IMR-90 (cell line): ENCODE data around the gene MET. TPM values are rescaled to one million over a fixed set of nuclear protein-coding genes. Genes with fewer than 3 reads are reported as not detected.
"Not testable (repeated sequence)": the region's sequence is repeated elsewhere in the genome, so short reads cannot be mapped to it uniquely, and the experiment has no call there.

Experiments
- ATAC-seq: fragments of 200-7000 bp; cut with Tn5 transposase; 2 replicates; pipeline ENCODE4 v1.9.1; 2020; ENCODE audit warnings: low read depth, mild to moderate bottlenecking, moderate library complexity
- BruUV-seq: library from RNA; stranded (reverse); fragments of 400-500 nt; replicated peaks from 2 replicates; lab custom pipeline; 2021; lab: Mats Ljungman, UMichigan
- CTCF ChIA-PET: fragments of 300-600 bp; formaldehyde crosslinking; extraction: SDS; loops from one replicate; lab custom pipeline; 2021; ENCODE audit warnings: antibody characterized with exemption; lab: Yijun Ruan, JAX
- POLR2A ChIA-PET: fragments of 300-600 bp; sonication (Branson Sonifier 250); formaldehyde crosslinking; loops from one replicate; lab custom pipeline; 2022; ENCODE audit warnings: antibody characterized with exemption; ENCODE audit not compliant: unreplicated experiment; lab: Charles Lee
- DNase-seq: peaks from one replicate; pipeline ENCODE4 v3.0.0; 2013
- H2AFZ ChIP-seq: replicated peaks from 2 replicates; pipeline ENCODE3; 2013; ENCODE audit warnings: low read length, mild to moderate bottlenecking; ENCODE audit not compliant: poor library complexity
- H2AK5ac ChIP-seq: 2 replicates; pipeline ENCODE4 v1.6.1; 2013; ENCODE audit warnings: low read depth, low read length, inconsistent platforms
- H2AK9ac ChIP-seq: replicated peaks from 2 replicates; pipeline ENCODE3; 2013; ENCODE audit warnings: mild to moderate bottlenecking, low read depth, low read length, moderate library complexity; ENCODE audit not compliant: poor library complexity
- H2BK120ac ChIP-seq: 2 replicates; pipeline ENCODE4 v1.6.1; 2013; ENCODE audit warnings: low read depth, low read length, inconsistent platforms
- H2BK15ac ChIP-seq: 3 replicates; pipeline ENCODE4 v1.6.1; 2013; ENCODE audit warnings: low read depth, low read length, inconsistent platforms
- H2BK20ac ChIP-seq: 2 replicates; pipeline ENCODE4 v1.6.1; 2013; ENCODE audit warnings: low read depth, mild to moderate bottlenecking, inconsistent platforms, low read length, moderate library complexity
- H2BK5ac ChIP-seq: 2 replicates; pipeline ENCODE4 v1.6.1; 2013; ENCODE audit warnings: mild to moderate bottlenecking, low read depth, low read length, inconsistent platforms; ENCODE audit not compliant: poor library complexity, severe bottlenecking
- H3K14ac ChIP-seq: replicated peaks from 2 replicates; pipeline ENCODE4 v1.6.1; 2013; ENCODE audit warnings: low read depth, low read length, inconsistent platforms
- H3K18ac ChIP-seq: 2 replicates; pipeline ENCODE4 v1.6.1; 2013; ENCODE audit warnings: low read depth, low read length, control low read depth
- H3K23ac ChIP-seq: 2 replicates; pipeline ENCODE4 v1.6.1; 2013; ENCODE audit warnings: low read depth, low read length, inconsistent platforms
- H3K27ac ChIP-seq: 2 replicates; pipeline ENCODE4 v1.5.1; 2013; ENCODE audit warnings: mild to moderate bottlenecking, control low read depth, low read length; ENCODE audit not compliant: insufficient read depth
- H3K27me3 ChIP-seq: 2 replicates; pipeline ENCODE4 v1.6.1; 2013; ENCODE audit warnings: low read length; ENCODE audit not compliant: control insufficient read depth, insufficient read depth
- H3K36me3 ChIP-seq: 2 replicates; pipeline ENCODE4 v1.6.1; 2013; ENCODE audit warnings: low read length, mixed read lengths; ENCODE audit not compliant: control insufficient read depth, insufficient read depth
- H3K4ac ChIP-seq: 2 replicates; pipeline ENCODE4 v1.6.1; 2013; ENCODE audit warnings: low read depth, low read length, inconsistent platforms
- H3K4me1 ChIP-seq: 2 replicates; pipeline ENCODE4 v1.6.1; 2013; ENCODE audit warnings: low read length, mixed read lengths; ENCODE audit not compliant: control insufficient read depth, insufficient read depth
- H3K4me2 ChIP-seq: 2 replicates; pipeline ENCODE4 v1.6.1; 2013; ENCODE audit warnings: low read depth, mild to moderate bottlenecking, control low read depth, low read length, moderate library complexity
- H3K4me3 ChIP-seq: 2 replicates; pipeline ENCODE4 v1.5.1; 2013; ENCODE audit warnings: low read depth, mild to moderate bottlenecking, control low read depth, low read length, moderate library complexity; ENCODE audit not compliant: insufficient read depth
- H3K56ac ChIP-seq: 2 replicates; pipeline ENCODE4 v1.6.1; 2013; ENCODE audit warnings: low read length, inconsistent platforms; ENCODE audit not compliant: insufficient read depth; ENCODE audit errors: extremely low read depth
- H3K79me1 ChIP-seq, 2 experiments: 2 replicates each; pipeline ENCODE4 v1.6.1; 2013; ENCODE audit warnings: low read length in 2 of 2, inconsistent platforms in 1 of 2, low read depth in 1 of 2
- H3K9ac ChIP-seq: 2 replicates; pipeline ENCODE4 v1.6.1; 2013; ENCODE audit warnings: low read depth, low read length, control low read depth
- H3K9me1 ChIP-seq: 2 replicates; pipeline ENCODE4 v1.6.1; 2013; ENCODE audit warnings: low read length, inconsistent platforms; ENCODE audit not compliant: insufficient read depth
- H3K9me3 ChIP-seq: 2 replicates; pipeline ENCODE4 v1.6.1; 2013; ENCODE audit warnings: low read length; ENCODE audit not compliant: control insufficient read depth, insufficient read depth
- H4K20me1 ChIP-seq: 2 replicates; pipeline ENCODE4 v1.6.1; 2013; ENCODE audit warnings: low read length, inconsistent platforms; ENCODE audit not compliant: insufficient read depth
- H4K5ac ChIP-seq: 2 replicates; pipeline ENCODE4 v1.6.1; 2013; ENCODE audit warnings: mild to moderate bottlenecking, low read depth, low read length, control low read depth
- H4K8ac ChIP-seq, 2 experiments: 2 replicates each; pipeline ENCODE4 v1.6.1; 2013; ENCODE audit warnings: low read depth in 2 of 2, low read length in 2 of 2, control low read depth in 1 of 2, inconsistent platforms in 1 of 2
- H4K91ac ChIP-seq: 2 replicates; pipeline ENCODE4 v1.6.1; 2013; ENCODE audit warnings: low read depth, low read length, inconsistent platforms; ENCODE audit not compliant: insufficient read depth
- RFX5 ChIP-seq: IDR thresholded peaks from 2 replicates; pipeline ENCODE4 v1.8.0; 2012; ENCODE audit warnings: low read depth, mild to moderate bottlenecking, low read length, moderate library complexity
- SMC3 ChIP-seq: fragments of 150-350 bp; IDR thresholded peaks from 2 replicates; pipeline ENCODE4 v1.6.1; 2016; ENCODE audit warnings: low read depth, mild to moderate bottlenecking, antibody characterized with exemption, low read length, moderate library complexity
- USF2 ChIP-seq: fragments of 150-350 bp; IDR thresholded peaks from 2 replicates; pipeline ENCODE4 v1.6.1; 2017; ENCODE audit warnings: mild to moderate bottlenecking, antibody characterized with exemption, low read length, low read depth
- WGBS, 2 experiments: methylation state at CpG; one replicate each; pipeline versions ENCODE4 v1.1.5 to v1.1.7; 2013; ENCODE audit warnings: missing lambda C conversion rate in 2 of 2; ENCODE audit not compliant: insufficient read length in 1 of 2; ENCODE audit errors: extremely low coverage in 2 of 2; 5-methylcytosine and 5-hydroxymethylcytosine counted together
- dilution Hi-C: fragments of 300-500 bp; cut with HindIII; formaldehyde crosslinking; loops from one replicate; pipeline ENCODE4 v1.14.3; 2018; ENCODE audit warnings: low sequenced_read_pairs; ENCODE audit not compliant: unreplicated experiment
- in situ Hi-C: fragments of 300-500 bp; cut with MboI; formaldehyde crosslinking; loops from 3 replicates; pipeline ENCODE4 v1.14.3; 2019; ENCODE audit warnings: low sequenced_read_pairs, inconsistent platforms, mixed read lengths
- intact Hi-C: fragments of 100-400 bp; cut with micrococcal nuclease; formaldehyde crosslinking; loops from 2 replicates; pipeline ENCODE4 v1.10.0; 2022
- polyA plus RNA-seq, 3 experiments: library from polyadenylated mRNA; depleted of rRNA; stranded (reverse); fragments of >200 nt; gene quantifications; 2 replicates each; pipeline ENCODE4 v1.2.3, GENCODE V29; 2012; ENCODE audit warnings: low replicate concordance in 1 of 3
- total RNA-seq: library from RNA; depleted of rRNA; stranded (reverse); fragments of >200 nt; gene quantifications from 2 replicates; pipeline ENCODE4 v1.2.3, GENCODE V29; 2012

The MET gene
- total and polyA plus RNA-seq, 2 of the 4 experiments (the other 2 are of a cell fraction), result 15.0 to 84.6 TPM

GRCh38 chr7:116717137-116717536 is 45.1 kb downstream of the MET start:
- peak overlapping the region; percentile 26; the same call in 1 of the 2 replicates for H2AK5ac ChIP-seq
- 0 out of 2 replicates have a peak overlapping the region, but pooled peaks have one; percentile 36 for H2BK20ac ChIP-seq
- TF ChIP-seq SMC3 (no peak), RFX5 (no peak), USF2 (no peak)
- H4K5ac ChIP-seq, result no peak overlapping the region
- H3K4ac ChIP-seq, result peak overlapping the region; percentile 34
- no peak overlapping the region for H3K56ac ChIP-seq
- H2BK15ac ChIP-seq, result peak overlapping the region; percentile 57; the same call in 1 of the 3 replicates
- H3K23ac ChIP-seq, result peak overlapping the region; percentile 19; the same call in 1 of the 2 replicates
- in situ Hi-C loops (no loop called here), intact Hi-C loops (loop anchor here (5.0 kb wide), 1 partner anchor 45 kb away; the partner anchor contains the start of gene MET), dilution Hi-C loops (no loop called here)
- peak overlapping the region; percentile 21; the same call in 1 of the 2 replicates for H3K18ac ChIP-seq
- no peak overlapping the region for H2BK5ac ChIP-seq
- ATAC-seq, result no peak; the same call in 1 of the 2 replicates
- H3K79me1 ChIP-seq, result peaks cover 1 to 16% of the 10 kb centered on the region in 2 experiments; a peak in 3 of 4 replicates
- H2AFZ ChIP-seq, result no peak overlapping the region
- H3K4me3 ChIP-seq, result no peak overlapping the region
- POLR2A ChIA-PET, result no interaction called here
- peak overlapping the region; percentile 22; the same call in 1 of the 2 replicates for H3K9ac ChIP-seq
- H4K91ac ChIP-seq, result peak overlapping the region; percentile 9; the same call in 1 of the 2 replicates
- peak overlapping the region; percentile 8; the same call in 1 of the 2 replicates for H2BK120ac ChIP-seq
- H3K27ac ChIP-seq, result peak overlapping the region; percentile 3; the same call in 1 of the 2 replicates
- H3K27me3 ChIP-seq, result no peaks in the 10 kb centered on the region
- no TSS peak for BruUV-seq
- no peak for DNase-seq
- peak overlapping the region; percentile 4; the same call in 1 of the 2 replicates for H3K14ac ChIP-seq
- H3K4me1 ChIP-seq, result peaks cover 6% of the 10 kb centered on the region
- no CpG with 5 or more reads among the region's 3 CpGs for WGBS, 2 experiments
- H3K9me1 ChIP-seq, result peaks cover 9% of the 10 kb centered on the region
- no peak overlapping the region for H2AK9ac ChIP-seq
- H3K36me3 ChIP-seq, result no peaks in the 10 kb centered on the region
- peak overlapping the region; percentile 33 for H3K4me2 ChIP-seq
- H3K9me3 ChIP-seq, result no peaks in the 10 kb centered on the region
- no peaks in the 10 kb centered on the region for H4K20me1 ChIP-seq
- CTCF ChIA-PET, result interaction anchor here (0.9 to 1.4 kb wide), 2 partner anchors 9 to 53 kb away, joined by 3 to 4 read pairs; no protein-coding TSS in a partner anchor
- peak overlapping the region in 1 of 2 experiments; percentile 32; a peak in 1 of 4 replicates for H4K8ac ChIP-seq

- H3K18ac ChIP-seq, H3K23ac ChIP-seq, ATAC-seq, DNase-seq, H2BK120ac ChIP-seq, H2BK15ac ChIP-seq, H2AK9ac ChIP-seq, in situ Hi-C loops, H4K5ac ChIP-seq, H2BK5ac ChIP-seq, H4K91ac ChIP-seq, POLR2A ChIA-PET, H3K56ac ChIP-seq, H3K4me3 ChIP-seq, H2AFZ ChIP-seq, H3K9me1 ChIP-seq, dilution Hi-C loops, H4K20me1 ChIP-seq, H3K27me3 ChIP-seq, H3K4me1 ChIP-seq, H4K8ac ChIP-seq, H3K14ac ChIP-seq, H3K4ac ChIP-seq, CTCF ChIA-PET, BruUV-seq, H3K27ac ChIP-seq, H3K4me2 ChIP-seq, H2AK5ac ChIP-seq, H3K36me3 ChIP-seq, H3K9ac ChIP-seq, H3K9me3 ChIP-seq, intact Hi-C loops, H2BK20ac ChIP-seq: not testable (repeated sequence)
- peaks cover 0 to 17% of the 10 kb centered on the region in 2 experiments; a peak in 3 of 4 replicates for H3K79me1 ChIP-seq
- whole genome bisulfite sequencing, 2 experiments, result no CpG with 5 or more reads among the region's 31 CpGs
Measured at GRCh38 chr7:116723959-116724529, 52.0 kb downstream of the MET start.
